ENCODE measurements around the gene WDR7. TPM values are rescaled to one million over a fixed set of nuclear protein-coding genes. Genes with fewer than 3 reads are reported as not detected.

Gene WDR7
- total RNA-seq, 3 donors from 2014 or later, result 21.2 to 22.3 (median 22.1) TPM

DNA sequence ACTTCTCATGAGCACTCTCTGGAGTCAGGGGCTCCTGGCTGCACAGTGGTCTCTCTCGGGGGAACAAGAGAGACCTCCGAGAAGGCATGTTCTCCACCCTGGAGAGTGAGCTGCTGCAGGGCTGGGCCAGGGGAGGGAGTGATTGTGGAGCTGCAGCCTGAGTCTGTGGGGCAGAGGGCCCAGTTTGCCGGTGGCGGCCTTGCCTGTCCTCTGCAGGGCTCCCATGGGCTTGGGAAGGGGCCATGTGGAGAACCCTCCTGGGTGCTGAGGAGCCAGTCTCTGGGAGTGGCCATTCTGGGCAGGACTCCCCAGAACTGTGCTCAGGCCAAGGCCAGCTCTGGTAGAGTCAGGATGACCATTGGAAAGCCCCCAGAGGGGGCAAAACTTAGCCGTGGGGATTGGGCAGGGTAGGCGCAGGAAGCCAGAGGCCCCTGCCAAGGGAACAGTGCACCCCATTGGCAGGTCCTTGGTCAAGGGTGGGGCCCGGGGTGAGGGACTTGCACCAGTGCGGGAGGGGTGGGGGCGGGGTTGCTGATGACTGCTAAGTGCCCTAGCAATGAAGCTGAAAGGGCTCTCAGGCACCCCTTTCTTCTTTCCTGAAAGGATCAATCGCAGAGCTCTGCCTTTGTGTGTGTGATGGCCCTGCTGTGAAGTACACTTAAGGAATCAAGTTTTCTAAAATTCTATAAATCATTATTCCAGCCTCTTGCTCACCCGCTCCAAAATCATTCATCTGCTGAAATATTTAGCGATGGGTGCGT is 426.0 kb downstream of the WDR7 start:
- H3K9me3 Mint-ChIP-seq, result no peaks in the 10 kb centered on the region
- no peak for ATAC-seq
- no peak overlapping the region for H3K4me3 Mint-ChIP-seq
- H3K36me3 Mint-ChIP-seq (ENCODE audit: insufficient read depth), result no peaks in the 10 kb centered on the region
- no peak for DNase-seq
- peaks cover 11% of the 10 kb centered on the region for H3K4me1 Mint-ChIP-seq (ENCODE audit: low read depth)
- H3K27me3 Mint-ChIP-seq (ENCODE audit: low read depth), result peaks cover 8% of the 10 kb centered on the region

GRCh38 chr18:57077786-57078552 is 426.8 kb downstream of the WDR7 start:
- DNase-seq (no peak), ATAC-seq (peak; percentile 59 to 78)
- Mint-ChIP-seq H3K36me3 (ENCODE audit: insufficient read depth) (no peaks in the 10 kb centered on the region), H3K27me3 (ENCODE audit: low read depth) (peaks cover 11% of the 10 kb centered on the region), H3K4me3 (no peak overlapping the region), H3K9me3 (peaks cover 5% of the 10 kb centered on the region), H3K4me1 (ENCODE audit: low read depth) (peaks cover 11% of the 10 kb centered on the region)

GRCh38 chr18:57078614-57079013 is 427.5 kb downstream of the WDR7 start:
- Mint-ChIP-seq H3K4me1 (ENCODE audit: low read depth) (peaks cover 11% of the 10 kb centered on the region), H3K36me3 (ENCODE audit: insufficient read depth) (no peaks in the 10 kb centered on the region), H3K27me3 (ENCODE audit: low read depth) (peaks cover 11% of the 10 kb centered on the region), H3K4me3 (no peak overlapping the region), H3K9me3 (peaks cover 6% of the 10 kb centered on the region)
- no peak for DNase-seq
- no peak for ATAC-seq

DNA sequence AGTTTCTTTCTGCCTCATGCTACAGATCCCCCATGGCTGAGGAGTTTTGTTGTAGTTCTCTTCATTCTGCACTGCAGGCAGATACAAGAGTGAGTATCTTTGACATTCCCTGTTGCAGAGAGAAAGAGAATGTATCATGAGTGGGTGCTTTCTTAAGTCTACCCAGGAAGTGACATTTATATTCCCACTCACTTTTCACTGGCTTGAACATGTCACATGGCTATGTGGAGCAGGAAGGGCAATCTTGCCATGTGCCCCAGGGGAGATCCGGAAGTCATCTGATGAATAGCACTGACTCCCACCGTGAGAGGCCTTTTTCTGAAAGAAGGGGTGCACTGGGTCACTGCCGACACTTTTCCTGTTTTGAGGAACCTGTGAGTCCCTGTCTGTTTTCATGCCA is 429.3 kb downstream of the WDR7 start:
- H3K4me1 Mint-ChIP-seq (ENCODE audit: low read depth), result peaks cover 25% of the 10 kb centered on the region
- no peaks in the 10 kb centered on the region for H3K36me3 Mint-ChIP-seq (ENCODE audit: insufficient read depth)
- no peak for ATAC-seq
- no peak for DNase-seq
- H3K4me3 Mint-ChIP-seq, result no peak overlapping the region
- H3K27me3 Mint-ChIP-seq (ENCODE audit: low read depth), result peaks cover 14% of the 10 kb centered on the region
- peaks cover 6% of the 10 kb centered on the region for H3K9me3 Mint-ChIP-seq

DNA sequence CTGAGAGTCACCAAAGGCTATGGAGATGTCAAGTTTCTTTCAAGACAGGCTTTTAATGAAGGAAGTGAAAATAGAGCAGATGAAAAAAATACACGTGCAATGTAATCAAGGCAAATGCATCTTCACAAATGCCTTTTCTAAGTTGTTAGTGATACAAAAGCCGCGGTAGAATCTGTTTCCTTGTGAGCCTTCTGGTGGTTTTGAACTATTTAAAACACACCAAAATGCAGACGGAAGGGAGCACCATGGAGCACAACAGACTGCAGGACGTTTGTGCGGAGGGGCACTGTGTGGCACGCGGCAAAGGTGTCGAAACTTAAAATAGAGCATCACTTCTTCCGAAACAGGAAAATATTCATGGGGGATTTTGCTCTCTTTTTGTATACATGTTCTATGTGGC is 430.7 kb downstream of the WDR7 start:
- H3K27me3 Mint-ChIP-seq (ENCODE audit: low read depth), result peaks cover 13% of the 10 kb centered on the region
- DNase-seq (no peak), ATAC-seq (no peak)
- H3K36me3 Mint-ChIP-seq (ENCODE audit: insufficient read depth), result no peaks in the 10 kb centered on the region
- peaks cover 23% of the 10 kb centered on the region for H3K4me1 Mint-ChIP-seq (ENCODE audit: low read depth)
- peaks cover 6% of the 10 kb centered on the region for H3K9me3 Mint-ChIP-seq
- H3K4me3 Mint-ChIP-seq, result no peak overlapping the region

DNA sequence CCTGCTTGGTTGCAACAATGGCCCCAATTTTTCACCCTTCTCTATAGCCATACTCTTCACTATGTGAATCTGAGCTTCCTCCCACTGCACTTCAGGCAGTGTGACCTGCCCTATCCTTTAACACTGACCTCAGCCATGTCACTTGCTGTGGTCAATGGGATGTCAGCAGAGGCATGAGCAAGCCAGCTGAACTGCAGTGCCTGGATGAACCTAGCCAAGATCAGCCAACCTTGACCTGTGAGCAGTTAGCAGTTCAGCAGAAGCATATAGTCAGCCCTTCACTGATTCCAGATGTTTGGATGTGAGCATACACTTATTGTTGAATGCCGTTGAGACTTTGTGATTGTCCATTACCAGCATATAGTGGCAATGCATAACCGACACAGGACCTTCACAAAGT is 432.3 kb downstream of the WDR7 start:
- Mint-ChIP-seq H3K4me1 (ENCODE audit: low read depth) (peaks cover 13% of the 10 kb centered on the region), H3K36me3 (ENCODE audit: insufficient read depth) (no peaks in the 10 kb centered on the region), H3K27me3 (ENCODE audit: low read depth) (peaks cover 18% of the 10 kb centered on the region), H3K9me3 (peaks cover 6% of the 10 kb centered on the region), H3K4me3 (no peak overlapping the region)
- DNase-seq, result no peak
- no peak for ATAC-seq

GRCh38 chr18:57084331-57085271 is 433.4 kb downstream of the WDR7 start:
- Mint-ChIP-seq H3K4me1 (ENCODE audit: low read depth) (peaks cover 13% of the 10 kb centered on the region), H3K36me3 (ENCODE audit: insufficient read depth) (no peaks in the 10 kb centered on the region), H3K9me3 (peaks cover 6% of the 10 kb centered on the region), H3K27me3 (ENCODE audit: low read depth) (peaks cover 19% of the 10 kb centered on the region), H3K4me3 (peak overlapping the region; percentile 37)
- DNase-seq, result no peak
- peak in 1 of 2 donors; percentile 52 for ATAC-seq

DNA sequence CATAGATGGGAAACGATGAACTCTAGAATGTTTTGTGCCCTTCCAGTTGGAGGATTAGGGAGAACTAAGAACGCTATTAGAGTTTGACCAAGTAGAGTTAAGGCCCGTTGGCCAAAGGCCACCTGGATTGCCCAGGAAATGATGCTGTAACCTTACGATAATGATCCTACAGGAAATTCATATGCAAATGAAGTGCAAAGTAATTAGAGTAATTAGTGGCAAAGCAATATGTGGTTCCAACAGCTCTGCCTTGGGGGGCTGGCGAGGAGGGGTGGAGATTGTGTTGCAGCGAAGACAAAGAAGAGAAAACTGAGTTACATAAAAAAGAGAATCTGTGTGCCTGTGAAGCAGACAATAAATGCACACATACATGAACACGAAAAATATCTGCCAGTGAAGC is 434.2 kb downstream of the WDR7 start:
- ATAC-seq, result no peak
- DNase-seq, result no peak
- Mint-ChIP-seq H3K4me1 (ENCODE audit: low read depth) (peaks cover 13% of the 10 kb centered on the region), H3K36me3 (ENCODE audit: insufficient read depth) (no peaks in the 10 kb centered on the region), H3K9me3 (peaks cover 6% of the 10 kb centered on the region), H3K4me3 (no peak overlapping the region), H3K27me3 (ENCODE audit: low read depth) (peaks cover 23% of the 10 kb centered on the region)

- DNase-seq (no peak), ATAC-seq (no peak)
- peaks cover 6% of the 10 kb centered on the region for H3K9me3 Mint-ChIP-seq
- no peaks in the 10 kb centered on the region for H3K36me3 Mint-ChIP-seq (ENCODE audit: insufficient read depth)
- peaks cover 24% of the 10 kb centered on the region for H3K27me3 Mint-ChIP-seq (ENCODE audit: low read depth)
- H3K4me3 Mint-ChIP-seq, result no peak overlapping the region
- H3K4me1 Mint-ChIP-seq (ENCODE audit: low read depth), result peaks cover 13% of the 10 kb centered on the region
These were observed 435.0 kb downstream of the WDR7 start for GRCh38 chr18:57086163-57086562.

Other genes with a start within 250 kb of the WDR7 start
- gene TXNL1, start 12.8 kb upstream of the WDR7 start, total RNA-seq, result 100 to 1,000 TPM; 122 to 135 (median 123) TPM